Stimulated activated naive CD8-positive, alpha-beta T cell treated with anti-CD3 and anti-CD28 coated beads, Interleukin-15, Interleukin-2, amounts not matched to agents 100 U/mL and 50 U/mL, for 24 hours (primary cell): ENCODE measurements around the gene ARMH1.
"Not testable (repeated sequence)": the region's sequence is repeated elsewhere in the genome, so short reads cannot be mapped to it uniquely, and the experiment has no call there.

Source experiments
- ATAC-seq: fragments of 150-1000 bp; cut with Tn5 transposase; one replicate; pipeline ENCODE4 v1.10.0; 2021
- DNase-seq: peaks from one replicate; pipeline ENCODE4 v3.0.0; 2021

The ARMH1 gene

DNA sequence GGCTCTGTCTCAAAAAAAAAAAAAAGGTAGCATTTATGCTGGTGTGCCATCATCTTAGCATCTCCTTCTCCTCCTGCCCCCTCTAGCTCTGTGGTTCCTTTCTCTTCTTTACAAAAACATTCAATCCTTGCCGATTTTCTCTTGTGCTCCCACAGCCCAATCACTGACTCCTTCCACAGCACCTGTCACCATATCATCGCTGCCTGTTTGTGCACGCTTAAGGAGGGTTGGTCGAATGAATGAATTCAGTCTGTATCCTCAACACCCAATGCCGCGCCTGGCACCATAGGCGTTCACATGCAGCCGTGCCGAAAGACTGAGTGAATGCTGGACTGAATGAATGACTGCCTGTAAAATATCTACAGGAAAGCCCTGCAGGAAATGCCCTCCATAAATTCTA is 48.5 kb downstream of the ARMH1 start:
- ATAC-seq (no peak), DNase-seq (peak; percentile 50)

GRCh38 chr1:44723496-44724295 is 49.2 kb downstream of the ARMH1 start:
- DNase-seq (peak; percentile 66), ATAC-seq (peak; percentile 4)

DNA sequence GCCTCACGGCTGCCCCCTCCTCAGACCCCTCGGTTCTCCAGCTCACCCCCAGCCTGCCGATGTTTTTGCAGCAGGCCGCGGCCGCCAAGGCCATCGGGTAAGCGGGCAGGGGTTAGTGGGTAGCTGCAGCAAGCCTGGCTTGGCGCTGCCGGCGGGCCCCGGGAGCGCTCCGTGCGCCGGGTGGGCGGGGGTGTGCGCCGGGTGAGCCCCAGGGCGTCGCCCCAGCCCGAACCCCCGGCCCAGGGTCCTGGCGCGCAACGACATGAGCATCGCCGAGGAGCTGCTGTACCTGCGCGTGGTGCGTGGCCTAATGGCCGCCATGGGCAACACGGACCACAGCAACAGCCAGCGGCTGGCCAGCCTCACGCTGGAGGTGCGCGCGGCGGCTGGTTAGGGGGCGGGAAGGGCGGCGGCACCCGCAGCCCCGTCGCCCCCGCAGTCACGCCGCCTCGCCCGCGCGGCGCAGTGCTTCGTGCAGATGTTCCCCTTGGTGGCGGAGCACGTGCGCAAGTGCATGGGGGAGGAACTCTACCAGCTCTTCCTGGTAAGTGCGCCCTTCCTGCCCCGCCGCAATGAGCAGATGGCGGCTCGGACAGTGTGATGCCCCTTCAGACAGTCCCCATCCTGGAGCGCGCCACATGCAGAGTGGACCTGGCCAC is 49.9 kb downstream of the ARMH1 start:
- DNase-seq (no peak), ATAC-seq (no peak)

DNA sequence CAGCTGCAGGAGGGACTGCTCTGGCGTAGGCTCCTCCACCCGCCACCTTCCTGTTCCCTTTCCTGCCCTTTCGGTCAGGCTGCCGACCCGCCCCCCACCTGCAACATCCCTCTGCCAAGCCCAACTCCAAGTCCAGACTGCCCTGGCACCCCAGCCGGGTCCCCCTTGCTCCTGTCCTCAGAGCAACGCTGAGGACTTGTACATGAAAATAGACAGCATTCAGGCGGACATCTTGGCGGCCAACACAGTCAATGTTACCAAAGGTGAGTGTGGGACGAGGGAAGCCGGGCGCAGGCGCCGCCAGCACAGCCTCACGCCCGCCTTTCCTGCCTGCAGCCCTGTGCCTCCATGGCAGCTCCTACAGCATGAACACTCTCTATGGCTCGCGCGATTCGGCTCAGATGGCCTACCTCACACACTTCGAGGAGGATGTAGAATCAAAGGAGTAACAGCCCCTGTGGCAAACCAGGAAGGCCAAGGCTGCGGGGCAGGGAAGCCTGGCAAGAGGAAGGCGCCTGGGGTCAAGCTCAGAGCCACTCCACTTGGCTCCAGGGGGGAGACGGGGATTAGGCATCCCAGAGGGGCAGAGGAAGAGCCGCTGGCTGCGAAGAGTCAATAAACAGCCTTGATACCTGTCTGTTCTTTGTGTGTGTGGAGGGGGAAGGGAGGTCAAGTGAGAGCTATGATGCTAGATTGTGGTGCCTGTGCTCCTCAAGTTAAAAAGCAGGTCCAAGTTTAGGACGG is 50.6 kb downstream of the ARMH1 start:
- DNase-seq (no peak), ATAC-seq (no peak)

DNA sequence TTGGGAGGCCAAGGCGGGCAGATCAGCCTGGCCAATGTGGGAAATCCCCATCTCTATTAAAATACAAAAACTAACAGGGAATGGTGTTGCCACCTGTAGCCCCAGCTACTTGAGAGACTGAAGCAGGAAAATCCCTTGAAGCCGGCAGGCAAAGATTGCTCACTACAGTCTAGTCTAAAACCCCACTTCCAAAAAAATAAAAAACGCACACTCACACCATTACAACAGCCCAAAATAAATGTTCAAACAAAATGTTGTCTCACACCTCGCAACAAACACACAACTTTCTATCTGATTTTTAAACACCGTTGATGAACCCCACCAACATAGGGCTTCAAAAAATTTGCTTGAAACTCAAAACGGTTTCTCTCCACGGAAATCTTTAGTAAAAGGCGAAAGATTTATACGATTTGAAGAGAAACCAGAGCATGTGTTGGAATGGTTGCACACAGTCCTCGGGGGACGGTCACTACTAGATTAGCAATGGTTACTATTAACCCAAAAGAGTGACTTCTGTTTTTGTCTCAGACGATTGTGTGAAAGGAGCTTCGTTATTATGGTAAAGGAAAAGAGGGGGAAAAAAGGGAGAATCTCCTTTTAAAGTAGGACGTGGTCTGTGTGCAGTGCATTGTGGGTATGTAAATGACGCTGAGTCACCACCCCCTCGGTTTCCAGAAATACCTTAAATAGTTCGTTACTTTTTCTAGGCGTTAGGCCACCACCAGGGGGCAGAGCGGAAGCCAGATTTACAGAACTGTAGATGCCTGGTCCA is 56.4 kb downstream of the ARMH1 start, which contains the start of gene RNU5D-1:
Gene RNU5D-1 (minus strand): TSS at position 430 of the 772 bp plus-strand sequence.
- ATAC-seq = peak; percentile 88
- DNase-seq = peak; percentile 98

DNA sequence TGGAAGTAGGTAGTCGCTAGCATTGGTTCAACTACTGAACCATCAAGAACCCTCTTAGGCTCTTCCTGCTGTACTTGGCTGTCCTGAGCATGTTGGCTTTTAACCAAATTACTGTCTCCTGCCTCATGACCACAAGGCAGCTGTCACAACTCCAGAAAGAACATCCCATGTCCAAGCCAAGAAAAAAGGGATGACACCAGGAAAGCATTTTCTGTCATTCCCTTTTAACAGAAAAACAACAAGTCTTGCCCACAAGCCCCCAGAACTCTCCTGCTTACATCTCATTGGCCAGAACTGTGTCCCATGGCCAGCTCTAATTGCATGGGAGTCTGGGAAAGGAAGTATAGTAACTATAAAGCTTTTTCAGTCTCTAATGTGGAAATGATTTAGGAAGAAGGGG is 58.9 kb downstream of the ARMH1 start:
- DNase-seq = no peak
- ATAC-seq = no peak

DNA sequence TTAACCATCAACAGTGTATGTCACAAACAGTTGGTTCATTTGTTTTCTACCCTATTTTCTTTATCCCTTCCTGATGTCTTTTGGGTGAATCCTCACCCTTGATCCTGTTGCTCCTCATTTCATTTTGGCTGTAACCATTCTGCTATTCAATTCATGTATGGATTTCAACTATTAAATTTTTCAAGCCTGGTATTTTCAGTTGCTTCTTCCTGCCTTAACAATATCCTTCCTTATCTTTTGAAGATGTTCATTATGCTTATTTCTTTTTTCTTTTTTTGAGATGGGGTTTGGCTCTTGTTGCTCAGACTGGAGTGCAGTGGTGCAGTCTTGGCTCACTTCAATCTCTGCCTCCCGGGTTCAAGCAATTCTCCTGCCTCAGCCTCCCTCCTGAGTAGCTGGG is 59.3 kb downstream of the ARMH1 start:
- DNase-seq = no peak
- ATAC-seq = no peak

DNA sequence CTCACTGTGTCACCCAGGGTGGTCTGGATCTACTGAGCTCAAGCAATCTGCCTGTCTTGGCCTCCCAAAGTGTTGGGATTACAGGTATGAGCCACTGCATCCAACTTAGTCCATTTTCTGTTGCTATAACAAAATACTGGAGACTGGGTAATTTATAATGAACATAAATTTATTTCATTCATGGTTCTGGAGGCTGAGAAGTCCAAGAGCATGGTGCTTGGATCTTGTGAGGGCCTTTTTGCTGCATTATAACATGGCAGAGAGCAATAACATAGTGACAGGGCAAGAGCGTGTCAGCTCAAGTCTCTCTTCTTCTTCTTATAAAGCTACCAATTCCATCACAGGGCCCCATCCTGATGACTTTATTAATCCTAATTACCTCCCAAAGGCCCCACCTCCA is 61.5 kb downstream of the ARMH1 start:
- ATAC-seq (no peak), DNase-seq (no peak)

DNA sequence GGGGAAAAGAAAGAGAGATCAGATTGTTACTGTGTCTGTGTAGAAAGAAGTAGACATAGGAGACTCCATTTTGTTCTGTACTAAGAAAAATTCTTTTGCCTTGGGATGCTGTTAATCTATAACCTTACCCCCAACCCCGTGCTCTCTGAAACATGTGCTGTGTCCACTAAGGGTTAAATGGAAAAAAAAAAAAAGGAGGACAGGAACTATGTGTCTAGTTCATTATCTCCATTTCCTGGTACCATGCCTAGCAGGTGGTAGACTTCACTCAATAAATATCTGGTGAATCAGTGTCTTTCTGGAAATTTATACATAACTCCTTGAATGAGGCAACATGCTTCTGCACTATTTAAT is 64.4 kb downstream of the ARMH1 start:
- not testable (repeated sequence) for DNase-seq, ATAC-seq

GRCh38 chr1:44739307-44740178 is 65.0 kb downstream of the ARMH1 start, which contains the start of gene KIF2C:
Gene KIF2C (plus strand): TSS chr1:44739837. CDS start chr1:44739933, 96 bp downstream.
- DNase-seq (peak; percentile 99), ATAC-seq (peak; percentile 97)

GRCh38 chr1:44740179-44740617 is 65.7 kb downstream of the ARMH1 start:
- no peak for DNase-seq
- ATAC-seq = no peak

GRCh38 chr1:44743211-44743610 is 68.7 kb downstream of the ARMH1 start:
- no peak for ATAC-seq
- no peak for DNase-seq

DNA sequence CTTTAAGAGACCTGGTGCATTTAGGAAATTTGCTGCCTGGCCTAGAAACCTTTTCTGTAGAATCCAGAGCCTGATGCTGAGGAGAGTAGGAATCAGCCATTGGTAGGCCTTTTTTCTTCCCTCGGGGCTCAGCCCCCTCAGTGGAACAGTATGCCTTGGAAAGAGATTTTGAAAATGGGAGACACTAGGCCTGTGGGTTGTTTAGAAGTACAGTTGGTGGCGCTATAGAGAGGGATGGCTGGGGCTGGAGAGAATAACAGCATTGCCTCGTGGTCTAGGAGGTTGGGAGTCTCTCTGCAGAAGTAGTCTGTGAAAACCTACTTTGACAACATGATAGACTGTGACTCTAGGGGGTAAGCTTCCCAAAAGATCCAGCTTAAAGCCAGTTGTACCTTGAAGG is 73.4 kb downstream of the ARMH1 start:
- ATAC-seq (no peak), DNase-seq (no peak)

GRCh38 chr1:44757420-44757819 is 82.9 kb downstream of the ARMH1 start:
- ATAC-seq (no peak), DNase-seq (no peak)

- DNase-seq (no peak), ATAC-seq (no peak)
Observed at GRCh38 chr1:44759077-44759476, 84.6 kb downstream of the ARMH1 start.

- no peak for DNase-seq
- no peak for ATAC-seq
Observed at GRCh38 chr1:44760876-44761275, 86.4 kb downstream of the ARMH1 start.

- not testable (repeated sequence) for ATAC-seq
Observed at GRCh38 chr1:44766421-44766820, 91.9 kb downstream of the ARMH1 start.

More at GRCh38 chr1:44766421-44766820, 91.9 kb downstream of the ARMH1 start:
- DNase-seq = not testable (repeated sequence)
